Sciatic nerve (tissue), 2 donors: ENCODE measurements around the gene GNAZ. TPM values are rescaled to one million over a fixed set of nuclear protein-coding genes. Genes with fewer than 3 reads are reported as not detected.
"Not testable (repeated sequence)": the region's sequence is repeated elsewhere in the genome, so short reads cannot be mapped to it uniquely, and the experiment has no call there.

Source experiments
- ATAC-seq: fragments of 200-7000 bp; cut with Tn5 transposase; one replicate; pipeline ENCODE4 v1.9.1; 2020; ENCODE audit warnings: mild to moderate bottlenecking, moderate library complexity
- DNase-seq: peaks from one replicate; pipeline ENCODE4 v3.0.0-alpha.2; 2020; ENCODE audit warnings: low spot score
- intact Hi-C: fragments of 100-400 bp; cut with DNase I; formaldehyde crosslinking; loops from one replicate; pipeline ENCODE4 v1.14.2; 2022
- total RNA-seq: library from RNA; stranded (reverse); fragmentation: NEBNext Ultra II Directional; extraction: Animal tissue kit (Norgen Biotek cat#: 25700); gene quantifications from one replicate; pipeline ENCODE4 v1.2.1, GENCODE V29; 2021
- donor health status: DM: no; HTN: no; CAD: no.
- donor health status: DM: no; HTN: no; CAD: no.

The GNAZ gene
- total RNA-seq, 1 donor from 2014 or later, result 22.8 TPM

DNA sequence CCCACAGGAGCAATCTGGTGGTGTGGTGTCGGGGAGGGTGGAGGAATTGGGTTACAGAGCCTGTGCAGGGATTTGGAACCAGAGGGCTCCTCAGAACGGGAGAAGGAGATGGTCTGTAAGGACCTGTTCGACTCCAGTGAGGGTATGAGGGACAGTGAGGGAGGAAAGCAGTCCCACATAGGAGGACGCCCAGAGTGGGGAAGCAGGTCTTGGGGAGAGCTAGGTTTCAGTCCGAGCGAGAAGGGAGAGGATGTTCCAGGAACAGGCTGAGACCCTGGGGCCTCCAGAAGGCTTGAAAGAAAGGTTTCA lies 32.0 kb upstream of the GNAZ start:
- DNase-seq (no peak), ATAC-seq (no peak)

DNA sequence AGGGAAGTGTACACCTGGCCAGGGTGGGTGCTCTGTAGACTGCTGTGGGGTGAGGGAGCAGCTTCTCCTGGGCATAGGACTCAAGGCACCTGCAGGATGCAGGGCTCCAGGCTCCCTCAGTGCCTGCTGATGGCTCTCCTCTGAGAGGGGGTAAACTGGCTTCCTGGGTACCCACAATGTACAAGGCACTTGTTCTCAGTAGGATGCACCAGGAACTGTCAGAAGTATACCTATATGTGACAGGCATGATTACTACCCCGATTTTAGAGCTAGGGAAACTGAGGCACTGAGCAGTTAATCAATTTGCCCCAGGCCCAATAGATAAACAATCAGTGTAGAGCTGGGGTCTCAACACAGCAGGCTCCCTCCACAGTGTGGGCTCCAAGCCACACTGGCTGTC lies 31.4 kb upstream of the GNAZ start:
- intact Hi-C loops, result no loop called here
- DNase-seq (no peak), ATAC-seq (no peak)

More for the DNA sequence above, 32.0 kb upstream of the GNAZ start:
- intact Hi-C loops, result no loop called here

DNA sequence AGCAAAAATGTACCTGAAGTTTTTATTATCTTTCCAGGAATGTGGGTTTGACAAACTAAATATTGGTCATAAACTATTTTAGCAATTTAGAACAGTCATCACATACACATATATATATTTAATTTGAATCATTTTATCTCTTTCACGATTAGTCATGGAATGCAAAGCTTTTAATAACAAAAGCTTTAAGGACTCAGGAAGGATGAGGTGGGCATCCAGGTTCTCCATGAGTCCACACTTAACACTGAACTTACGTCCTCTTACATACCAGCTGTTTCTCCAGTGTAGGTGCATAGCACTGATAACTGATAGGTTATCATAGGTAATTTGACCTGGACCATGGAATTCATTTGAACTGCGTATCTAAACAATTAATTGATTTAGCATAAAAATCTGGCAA lies 28.1 kb upstream of the GNAZ start:
- DNase-seq, result no peak
- ATAC-seq, result no peak
- intact Hi-C loops, result no loop called here

DNA sequence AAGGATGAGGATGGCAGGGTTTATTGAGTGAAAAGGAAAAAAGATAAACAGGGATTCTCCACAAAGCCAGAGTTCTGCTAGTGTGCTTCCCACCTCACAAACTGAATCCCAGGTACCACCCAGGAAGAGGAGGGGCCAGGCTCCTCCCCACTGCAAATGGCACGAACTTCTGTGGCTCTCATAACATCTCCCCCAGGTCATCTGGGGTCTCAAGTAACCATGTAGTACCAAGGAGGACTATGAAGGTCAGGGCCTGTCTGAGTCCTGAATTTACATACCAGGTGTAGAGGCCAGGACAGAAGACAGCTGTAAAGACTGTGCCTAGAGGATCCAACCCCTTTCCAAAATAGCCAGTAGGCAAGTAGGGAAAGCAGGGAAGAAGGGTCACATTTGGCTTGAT lies 25.7 kb upstream of the GNAZ start:
- intact Hi-C loops, result loop anchor here (2.0 kb wide), 1 partner anchor 18 kb away; no protein-coding TSS in a partner anchor
- no peak for ATAC-seq
- DNase-seq, result no peak

DNA sequence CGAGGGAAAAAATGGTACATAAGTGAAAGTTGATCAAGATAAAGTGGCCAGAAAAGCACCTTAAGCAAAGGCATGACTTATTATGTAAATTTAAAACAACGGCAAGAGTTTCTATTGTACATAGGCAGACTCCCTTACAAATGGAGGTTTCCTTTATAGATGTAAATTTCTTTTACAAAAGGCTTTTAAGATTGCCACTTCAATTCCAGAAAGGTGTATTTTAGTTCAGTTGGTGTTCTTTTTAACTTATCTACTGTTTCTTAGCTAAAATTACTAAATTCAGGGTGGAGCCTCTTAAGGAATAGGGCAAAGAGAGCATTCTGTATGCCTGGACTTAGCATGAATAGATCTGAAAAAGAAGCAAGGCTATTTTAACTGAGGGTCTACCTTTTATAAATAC lies 24.9 kb upstream of the GNAZ start:
- ATAC-seq, result no peak
- intact Hi-C loops, result loop anchor here (2.0 kb wide), 1 partner anchor 17 kb away; no protein-coding TSS in a partner anchor
- no peak for DNase-seq

DNA sequence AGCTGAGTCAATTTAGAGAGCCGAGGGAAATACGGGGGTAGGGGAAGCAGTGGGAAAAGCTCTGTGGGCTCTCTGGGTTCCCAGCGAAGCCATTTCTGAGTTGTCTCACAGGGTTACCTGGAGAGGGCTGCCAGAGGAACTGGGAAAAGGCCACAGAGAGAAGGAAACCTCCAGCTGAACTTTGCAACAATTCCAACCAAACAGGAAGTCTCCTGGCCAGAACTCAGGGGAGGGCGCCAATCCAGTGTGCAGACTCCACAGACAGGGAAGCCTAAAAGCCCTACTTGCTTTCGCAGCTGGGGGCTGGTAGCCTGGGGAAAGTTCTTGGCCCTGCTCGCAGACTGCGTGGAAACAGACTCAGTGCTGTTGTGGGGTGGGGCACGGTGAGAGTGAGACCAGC lies 23.1 kb upstream of the GNAZ start:
- no peak for ATAC-seq
- intact Hi-C loops, result no loop called here
- no peak for DNase-seq

DNA sequence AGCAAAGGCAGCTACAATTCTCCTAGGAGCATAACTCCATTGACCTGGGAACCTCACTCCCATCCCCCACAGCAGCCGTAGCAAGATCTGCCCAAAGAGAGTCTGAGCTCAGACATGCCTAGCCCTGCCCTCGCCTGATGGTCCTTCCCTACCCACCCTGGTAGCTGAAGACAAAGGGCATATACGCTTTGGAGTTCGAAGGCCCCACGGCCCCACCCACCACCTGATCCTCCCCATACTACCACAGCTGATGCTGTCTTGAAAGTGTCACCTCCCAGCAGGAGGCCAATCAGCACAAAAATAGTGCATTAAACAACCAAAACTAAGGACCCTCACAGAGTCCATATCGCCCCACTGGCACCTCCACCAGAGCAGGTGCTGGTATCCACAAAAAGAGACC lies 22.6 kb upstream of the GNAZ start:
- no peak for DNase-seq
- intact Hi-C loops, result no loop called here
- no peak for ATAC-seq

DNA sequence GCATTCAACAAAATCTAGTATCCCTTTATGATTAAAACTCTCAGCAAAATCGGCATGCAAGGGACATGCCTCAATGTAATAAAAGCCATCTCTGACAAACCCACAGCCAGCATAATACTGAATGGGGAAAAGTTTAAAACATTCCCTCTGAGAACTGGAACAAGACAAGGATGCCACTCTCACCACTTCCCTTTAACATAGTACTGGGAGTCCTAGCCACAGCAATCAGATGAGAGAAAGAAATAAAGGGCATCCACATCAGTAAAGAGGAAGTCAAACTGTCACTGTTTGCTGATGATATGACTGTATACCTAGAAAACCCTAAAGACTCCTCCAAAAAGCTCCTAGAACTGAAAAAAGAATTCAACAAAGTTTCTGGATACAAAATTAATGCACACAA lies 19.8 kb upstream of the GNAZ start:
- intact Hi-C loops, DNase-seq, ATAC-seq: not testable (repeated sequence)

DNA sequence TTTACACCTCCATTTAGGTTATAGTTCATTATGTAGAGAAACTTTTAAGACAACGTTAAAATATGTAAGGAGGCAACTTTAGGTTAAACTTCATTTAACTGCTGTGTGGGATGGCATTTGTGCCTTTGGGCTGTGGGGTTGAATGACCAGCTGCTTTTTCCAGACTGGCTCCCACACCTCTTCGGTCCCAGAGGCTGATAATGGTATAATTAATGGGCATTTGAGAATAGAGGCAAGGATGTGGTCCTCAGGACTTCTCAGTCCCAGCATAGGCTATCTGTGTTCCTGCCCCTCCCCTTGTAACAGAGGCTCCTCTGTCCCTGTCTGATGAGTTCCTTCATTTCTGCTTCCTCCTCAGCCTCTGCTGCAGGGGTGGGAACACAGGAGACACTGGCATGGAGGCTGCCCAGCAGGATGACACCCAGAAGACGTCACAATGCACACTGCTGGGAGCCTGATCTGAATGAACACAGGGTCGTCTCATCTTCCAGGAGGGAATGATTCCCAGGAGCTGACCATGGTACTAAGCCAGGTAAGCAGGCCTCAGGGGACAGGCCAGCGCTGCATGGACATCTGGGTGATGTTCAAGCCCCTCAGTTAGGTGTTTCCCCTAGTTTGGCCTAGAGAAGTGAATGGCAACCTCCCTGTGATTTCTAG lies 17.1 kb upstream of the GNAZ start:
- no peak for ATAC-seq
- intact Hi-C loops, result no loop called here
- DNase-seq, result no peak

DNA sequence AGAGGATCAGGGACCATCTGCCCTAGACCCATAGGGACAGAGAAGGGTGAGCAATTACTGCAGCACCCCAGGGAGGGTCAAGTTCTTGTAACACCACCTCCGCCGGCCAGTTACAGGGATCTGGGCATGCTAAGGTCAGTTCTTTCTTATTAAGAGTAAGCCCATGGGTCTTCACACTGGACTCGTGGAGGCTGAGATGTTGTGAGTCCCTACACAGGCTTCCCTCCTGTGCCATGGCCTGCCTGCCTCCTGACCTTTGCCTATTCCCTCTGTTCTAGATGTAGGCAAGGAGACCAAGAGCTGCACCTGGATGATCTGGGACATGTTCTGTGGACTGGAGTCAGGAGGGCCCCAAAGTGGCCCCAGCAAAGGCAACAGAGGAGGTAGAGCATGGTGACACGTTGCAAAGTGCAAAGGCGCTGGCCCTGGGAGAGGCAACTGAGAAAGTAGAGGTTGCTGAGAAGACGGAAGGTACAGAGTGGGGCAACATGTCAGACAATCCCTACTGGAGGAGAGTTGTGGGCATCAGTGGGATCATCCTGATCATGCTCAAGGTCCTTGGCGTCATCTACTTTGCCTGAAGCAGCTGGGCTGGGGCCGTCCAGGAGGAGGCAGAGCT lies 16.3 kb upstream of the GNAZ start:
- ATAC-seq, result no peak
- intact Hi-C loops, result no loop called here
- DNase-seq, result no peak

DNA sequence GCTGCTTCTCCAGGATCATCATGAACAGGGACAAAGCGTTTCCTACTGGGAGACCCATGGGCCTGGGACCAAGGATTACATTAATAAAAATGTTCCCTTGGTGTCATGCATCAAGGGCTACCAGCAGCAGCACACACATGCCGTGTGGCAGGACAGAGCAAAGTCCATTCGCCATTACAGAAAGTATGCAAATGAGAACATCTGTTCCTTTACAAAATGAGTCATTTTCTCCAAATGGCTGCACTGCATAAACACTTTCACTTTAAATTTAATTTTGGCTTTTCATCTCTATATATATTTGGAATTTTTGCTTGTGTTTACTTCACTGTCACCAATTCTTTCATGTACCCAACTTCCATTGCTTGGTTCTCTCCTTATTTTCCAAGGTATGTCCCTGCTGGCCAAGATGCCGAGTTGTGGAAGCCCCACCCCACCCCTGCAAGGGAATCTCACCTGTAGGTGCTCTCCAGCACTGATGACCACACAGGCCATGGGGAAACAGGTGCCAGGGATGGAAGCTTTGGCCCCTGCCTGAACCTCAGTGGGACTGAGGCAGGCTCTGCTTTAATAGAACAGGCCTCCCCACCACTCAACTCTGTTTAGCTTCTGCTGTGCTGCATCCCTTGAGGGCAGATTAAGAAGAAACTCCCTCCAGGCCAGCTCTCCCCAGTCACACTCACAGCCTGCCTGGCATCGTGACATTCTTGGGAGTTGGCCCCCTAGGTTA lies 15.6 kb upstream of the GNAZ start:
- DNase-seq, result no peak
- no peak for ATAC-seq
- intact Hi-C loops, result no loop called here

DNA sequence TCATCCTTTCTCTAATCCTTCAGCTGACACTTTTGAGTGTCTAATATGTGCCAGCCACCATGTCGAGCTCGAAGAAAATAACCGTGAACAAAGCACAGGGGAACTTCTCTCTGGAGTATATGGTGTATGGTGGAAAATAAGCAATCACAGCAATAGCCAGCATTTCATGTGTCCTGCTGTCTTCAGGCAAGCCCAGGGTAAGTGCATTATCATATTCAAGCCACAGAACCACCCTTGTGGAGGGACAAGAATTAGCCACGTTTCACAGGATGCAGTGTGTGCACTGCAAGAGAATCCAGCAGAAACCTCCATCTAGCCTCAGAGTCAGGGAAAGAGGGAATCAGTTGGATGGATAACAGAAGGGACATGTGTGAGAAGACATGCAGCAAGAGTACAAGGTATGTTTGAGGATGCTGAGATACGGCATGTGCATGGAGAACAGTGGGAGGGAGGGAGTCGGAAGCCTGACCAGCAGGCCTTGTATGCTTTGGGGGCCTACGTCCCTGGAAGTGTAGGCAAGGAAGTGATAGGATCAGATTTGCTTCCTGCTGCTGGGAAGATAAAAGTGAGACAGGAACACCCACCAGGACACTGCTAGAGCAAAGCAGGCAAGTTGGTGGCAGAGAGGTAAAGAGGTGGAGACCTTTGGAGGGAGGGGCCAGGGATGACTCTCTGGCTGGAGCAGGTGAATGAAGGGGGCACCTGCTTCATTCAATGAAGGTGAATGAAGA lies 14.7 kb upstream of the GNAZ start:
- ATAC-seq (no peak), DNase-seq (no peak)
- intact Hi-C loops, result no loop called here

DNA sequence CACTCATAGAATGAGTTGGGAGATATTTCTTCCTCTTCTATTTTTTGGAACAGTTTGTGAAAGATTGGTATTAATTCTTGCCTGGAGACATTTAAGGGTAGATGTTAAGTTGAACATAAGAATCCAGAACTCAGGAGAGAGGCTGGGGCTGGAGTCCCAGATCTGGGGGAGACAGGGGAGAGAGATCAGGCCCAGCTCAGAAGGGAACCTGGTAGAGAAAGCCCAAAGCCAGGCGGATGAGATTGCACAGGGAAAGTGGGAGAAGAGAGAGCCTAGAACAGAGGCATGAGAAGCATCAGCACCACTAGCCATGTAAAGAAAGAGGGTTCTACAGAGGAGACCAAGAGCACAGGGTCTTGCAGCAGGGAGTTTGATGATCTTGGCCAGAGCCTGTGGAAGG lies 13.0 kb upstream of the GNAZ start:
- intact Hi-C loops, result no loop called here
- DNase-seq (no peak), ATAC-seq (no peak)

DNA sequence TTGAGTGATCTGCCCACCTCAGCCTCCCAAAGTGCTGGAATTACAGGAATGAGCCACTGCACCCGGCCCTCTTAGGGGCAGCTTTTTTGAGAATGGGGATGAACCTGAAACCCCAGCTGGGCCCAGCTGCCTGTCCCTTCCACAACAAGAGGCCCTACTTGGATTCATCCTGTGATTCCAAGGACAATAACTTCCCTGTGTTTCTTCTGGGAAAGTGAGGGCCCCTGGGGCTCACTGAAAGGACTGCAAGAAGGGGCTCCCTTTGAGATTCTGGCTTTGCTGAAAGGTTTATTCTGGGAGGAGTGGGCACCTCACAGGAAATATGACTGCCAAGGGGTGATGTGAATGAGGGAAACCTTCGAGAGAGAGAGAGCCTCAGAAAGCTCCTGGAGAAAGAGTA lies 12.3 kb upstream of the GNAZ start:
- ATAC-seq, result no peak
- intact Hi-C loops, result no loop called here
- DNase-seq, result peak; percentile 25

DNA sequence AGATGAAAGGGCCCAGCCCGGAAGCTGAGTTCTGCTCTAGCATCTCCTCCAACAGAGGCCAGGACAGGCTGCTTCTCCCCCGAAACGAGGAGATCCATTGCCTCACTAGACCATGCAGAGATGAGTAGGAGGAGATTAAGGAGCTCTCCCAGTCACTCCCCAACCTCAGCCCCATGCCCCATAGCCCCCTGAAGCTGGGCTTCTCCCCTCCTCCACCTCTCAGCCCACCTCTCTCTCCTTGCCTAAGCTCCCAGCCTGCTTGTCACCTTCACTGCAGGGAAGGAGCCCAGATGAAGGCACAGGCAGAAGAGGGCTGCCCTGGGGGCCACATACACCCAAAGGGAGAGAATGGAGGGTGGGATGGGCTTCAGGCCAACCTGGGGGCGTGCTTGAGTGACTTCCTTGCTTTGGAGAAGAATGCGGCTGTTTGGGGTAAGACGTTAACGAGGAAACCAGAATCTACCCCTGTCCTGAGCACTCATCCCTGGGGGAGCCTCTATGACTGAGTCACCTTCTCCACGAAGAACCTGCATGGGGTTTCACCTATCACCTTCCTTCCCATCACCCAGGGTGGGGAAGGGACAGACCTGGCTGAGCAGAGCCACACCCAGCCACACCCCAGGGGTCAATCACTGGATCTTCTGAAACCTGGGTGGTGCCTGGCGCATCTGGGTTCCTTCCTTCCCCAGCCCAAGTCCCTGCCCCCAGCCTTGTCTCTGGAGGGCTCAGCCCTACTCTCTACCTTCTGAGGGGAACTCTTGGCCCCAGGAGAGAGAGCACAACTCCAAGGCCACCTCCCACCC lies 11.6 kb upstream of the GNAZ start:
- intact Hi-C loops, result no loop called here
- ATAC-seq (no peak), DNase-seq (peak; percentile 36)

DNA sequence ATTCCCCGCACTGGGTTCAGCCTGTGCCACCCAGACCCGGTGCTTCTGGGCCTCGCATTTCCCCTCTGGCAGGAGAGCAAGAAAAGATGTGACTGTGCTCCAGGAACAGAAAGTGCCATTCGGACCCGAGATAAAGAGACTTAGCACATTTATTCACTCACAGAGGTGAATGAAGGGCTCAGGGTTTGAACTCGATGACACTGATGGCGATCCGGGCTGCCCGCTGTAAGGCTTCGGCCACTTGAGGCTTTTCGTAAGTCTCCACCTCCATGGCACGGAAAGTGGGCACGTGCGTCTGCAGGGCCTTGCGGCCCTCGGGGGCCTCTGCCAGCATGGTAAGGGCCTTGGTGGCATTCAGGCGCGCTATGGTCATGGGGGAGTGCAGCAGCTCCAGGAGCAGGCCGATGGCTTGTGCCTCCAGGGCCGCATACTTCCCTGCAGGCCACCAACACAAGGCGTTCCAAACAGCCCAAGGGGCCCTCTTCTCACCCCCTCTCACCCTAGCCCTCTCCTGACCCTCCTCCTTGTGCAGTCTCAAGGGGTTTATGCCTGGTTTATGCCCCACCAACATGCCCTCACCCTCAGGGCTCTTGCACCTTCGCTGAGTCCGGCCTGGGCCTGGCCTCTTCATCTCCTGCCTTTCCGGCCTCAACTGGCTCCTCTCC lies 10.9 kb upstream of the GNAZ start:
- intact Hi-C loops, result no loop called here
- DNase-seq (no peak), ATAC-seq (no peak)

DNA sequence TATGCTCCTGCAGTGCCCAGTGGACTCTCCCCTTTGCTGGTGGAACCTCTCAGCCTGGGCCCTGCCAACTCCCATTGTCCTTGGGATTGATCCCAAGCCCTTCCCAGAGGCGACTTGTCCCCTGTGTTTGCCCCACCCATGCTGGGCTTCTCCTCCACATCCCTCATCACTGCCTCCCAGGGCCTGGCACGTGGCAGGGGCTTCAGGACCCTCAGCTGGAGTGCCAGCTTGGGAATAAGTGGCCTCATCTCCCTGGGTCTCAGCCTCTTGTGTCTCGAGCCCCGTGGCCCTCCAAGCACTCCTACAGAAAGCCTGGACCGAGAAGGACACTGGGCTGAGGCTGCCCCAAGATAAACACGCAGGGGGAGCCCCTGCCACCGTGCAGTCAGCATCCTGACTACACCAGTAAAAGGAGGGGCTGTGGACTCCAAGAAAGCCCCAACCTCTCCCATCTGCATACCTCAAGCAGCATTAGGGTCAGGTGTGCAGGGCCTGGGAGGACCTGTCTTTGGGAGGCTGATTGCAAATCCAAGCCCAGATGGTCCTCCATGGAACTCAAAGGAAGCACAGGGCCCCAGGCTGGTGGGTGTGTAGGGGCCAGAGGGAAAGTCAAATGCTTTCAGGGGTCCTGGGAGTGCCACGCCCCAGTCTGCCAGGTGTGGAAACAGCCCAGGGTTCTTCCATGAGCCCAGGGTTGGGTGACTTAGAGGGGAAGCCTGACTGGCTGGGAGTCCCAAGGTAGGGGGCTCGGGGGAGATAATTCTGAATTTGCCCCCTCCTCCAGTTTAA lies 9.5 kb upstream of the GNAZ start:
- intact Hi-C loops, result no loop called here
- ATAC-seq, result no peak
- DNase-seq, result peak; percentile 33
